Muscle of leg (tissue), 11 donors: ENCODE measurements around the gene KIAA0825. TPM values are rescaled to one million over a fixed set of nuclear protein-coding genes. Genes with fewer than 3 reads are reported as not detected.
A peak's percentile ranks its signal among the peaks of the same experiment; 100 is the strongest.

Experiments used
- DNase-seq: peaks from one replicate; pipeline ENCODE4 v3.0.0; 2013
- H3K27ac ChIP-seq: one replicate; pipeline ENCODE4 v1.5.1; 2013; ENCODE audit warnings: mild to moderate bottlenecking, low read length, control low read depth
- H3K27me3 ChIP-seq: one replicate; pipeline ENCODE4 v1.6.1; 2013; ENCODE audit warnings: low read length; ENCODE audit not compliant: control insufficient read depth, insufficient read depth
- H3K36me3 ChIP-seq: one replicate; pipeline ENCODE4 v1.6.1; 2013; ENCODE audit warnings: low read length; ENCODE audit not compliant: control insufficient read depth, insufficient read depth
- H3K4me1 ChIP-seq: one replicate; pipeline ENCODE4 v1.6.1; 2013; ENCODE audit warnings: low read length; ENCODE audit not compliant: control insufficient read depth, insufficient read depth
- H3K4me3 ChIP-seq: one replicate; pipeline ENCODE4 v1.5.1; 2013; ENCODE audit warnings: low read length, control low read depth
- H3K9me3 ChIP-seq: replicated peaks from 2 replicates; pipeline ENCODE4 v1.6.1; 2013; ENCODE audit warnings: low read depth, low read length; ENCODE audit not compliant: control insufficient read depth
- WGBS: methylation state at CpG from one replicate; pipeline ENCODE4 v1.1.5; 2013; ENCODE audit warnings: missing lambda C conversion rate; ENCODE audit not compliant: insufficient coverage; 5-methylcytosine and 5-hydroxymethylcytosine counted together
- polyA plus RNA-seq, 8 donors: library from polyadenylated mRNA; unstranded; fragments of 120-200 nt; gene quantifications; one replicate each; pipeline versions ENCODE4 v1.2.1 to v1.2.3, GENCODE V29; 2013; ENCODE audit warnings: inconsistent platforms in 1 of 8, low replicate concordance in 1 of 8; ENCODE audit not compliant: insufficient read length in 8 of 8, insufficient read depth in 1 of 8
- total RNA-seq: library from RNA; stranded (reverse); fragments of 120-200 nt; gene quantifications from one replicate; pipeline ENCODE4 v1.2.4, GENCODE V29; 2013

The KIAA0825 gene
- total and polyA plus RNA-seq, 9 donors, result 1.6 to 5.6 (median 2.2) TPM

DNA sequence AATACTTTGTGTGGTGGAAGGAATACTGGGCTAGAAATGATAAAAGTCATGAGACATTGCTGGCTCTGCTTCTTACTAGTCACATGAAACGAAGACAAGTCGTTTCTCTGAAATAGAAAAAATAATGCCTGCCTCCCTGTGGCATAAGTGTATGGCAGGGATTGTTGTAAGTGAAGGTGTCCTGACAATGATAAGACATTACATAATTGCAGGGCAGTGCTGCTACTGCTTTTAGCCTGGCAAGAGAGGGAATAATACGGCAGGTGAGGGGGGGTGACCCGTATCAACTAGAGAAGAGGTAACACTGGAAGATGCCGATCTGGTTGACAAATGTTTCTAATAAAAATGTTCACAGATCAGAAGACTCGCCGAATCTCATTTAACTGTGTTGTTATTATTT, 314.3 kb downstream of the KIAA0825 start:
- no peak overlapping the region for H3K4me3 ChIP-seq
- H3K27ac ChIP-seq, result no peak overlapping the region
- DNase-seq, result no peak
- no peaks in the 10 kb centered on the region for H3K9me3 ChIP-seq
- WGBS, result no CpG with 5 or more reads among the region's 7 CpGs
- H3K36me3 ChIP-seq, result no peaks in the 10 kb centered on the region
- no peaks in the 10 kb centered on the region for H3K27me3 ChIP-seq
- no peaks in the 10 kb centered on the region for H3K4me1 ChIP-seq

DNA sequence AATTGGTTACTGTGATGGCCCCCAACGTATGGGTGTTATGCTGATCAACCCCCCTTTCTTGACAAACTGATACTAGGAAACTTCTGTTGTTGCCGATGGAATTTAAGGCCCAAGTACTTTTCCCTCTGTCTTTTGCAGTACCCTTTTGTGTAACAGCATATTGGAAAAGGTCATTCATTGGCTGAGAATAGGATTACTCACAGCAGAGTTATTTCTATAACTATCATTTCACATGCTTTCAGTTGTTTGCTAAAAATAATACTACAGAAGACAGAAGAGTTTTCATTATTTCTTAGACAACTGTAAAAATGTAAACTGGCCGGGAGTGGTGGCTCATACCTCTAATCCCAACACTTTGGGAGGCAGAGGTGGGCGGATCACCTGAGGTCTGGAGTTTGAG, 329.5 kb downstream of the KIAA0825 start:
- Histone ChIP-seq H3K4me3 (no peak overlapping the region), H3K27ac (no peak overlapping the region), H3K9me3 (peaks cover 2% of the 10 kb centered on the region), H3K36me3 (no peaks in the 10 kb centered on the region), H3K4me1 (no peaks in the 10 kb centered on the region), H3K27me3 (no peaks in the 10 kb centered on the region)
- DNase-seq, result peak; percentile 73
- WGBS, result no CpG with 5 or more reads among the region's 4 CpGs

DNA sequence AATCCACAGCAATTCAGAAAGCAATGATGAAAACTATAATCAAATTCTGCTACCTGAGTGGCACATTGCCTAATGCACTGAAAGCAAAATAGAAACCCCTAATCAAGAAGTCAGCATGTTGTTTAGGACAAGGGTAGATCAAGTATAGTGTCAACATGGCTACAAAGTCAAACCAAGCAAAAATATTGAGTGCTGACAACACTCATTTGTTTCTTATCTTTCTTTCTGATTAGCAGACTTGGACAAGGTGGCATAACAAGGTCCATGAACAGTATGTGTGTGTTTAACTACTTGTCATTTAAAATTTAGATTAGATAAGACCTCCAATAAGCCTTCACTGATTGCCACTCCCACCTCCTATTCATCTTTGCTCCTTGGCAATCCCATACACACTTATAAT, 332.4 kb downstream of the KIAA0825 start:
- Histone ChIP-seq H3K27ac (no peak overlapping the region), H3K4me3 (no peak overlapping the region), H3K9me3 (no peaks in the 10 kb centered on the region), H3K27me3 (no peaks in the 10 kb centered on the region), H3K4me1 (no peaks in the 10 kb centered on the region), H3K36me3 (no peaks in the 10 kb centered on the region)
- DNase-seq, result no peak

DNA sequence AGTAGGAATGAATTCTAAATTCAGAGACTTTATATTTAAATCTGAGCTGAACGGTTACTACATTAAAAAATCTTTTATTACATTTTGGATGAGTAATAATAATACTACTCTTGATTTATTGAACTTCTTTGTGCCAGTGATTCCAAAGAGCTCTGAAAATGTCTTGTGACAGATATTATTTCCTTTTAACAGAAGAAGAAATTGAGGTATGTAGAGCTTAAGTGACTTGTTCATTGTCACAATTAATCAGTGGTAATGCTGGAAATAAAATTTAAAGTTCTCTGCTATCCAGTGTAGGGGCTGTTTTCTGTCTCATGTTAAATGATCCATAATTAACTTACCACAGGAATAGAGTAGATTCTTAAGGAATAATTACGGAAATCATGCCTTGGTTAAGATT, 335.3 kb downstream of the KIAA0825 start:
- WGBS, result no CpG with 5 or more reads among the region's 2 CpGs
- H3K4me3 ChIP-seq, result no peak overlapping the region
- H3K4me1 ChIP-seq, result no peaks in the 10 kb centered on the region
- H3K9me3 ChIP-seq, result no peaks in the 10 kb centered on the region
- H3K27ac ChIP-seq, result no peak overlapping the region
- no peaks in the 10 kb centered on the region for H3K27me3 ChIP-seq
- H3K36me3 ChIP-seq, result no peaks in the 10 kb centered on the region
- no peak for DNase-seq

DNA sequence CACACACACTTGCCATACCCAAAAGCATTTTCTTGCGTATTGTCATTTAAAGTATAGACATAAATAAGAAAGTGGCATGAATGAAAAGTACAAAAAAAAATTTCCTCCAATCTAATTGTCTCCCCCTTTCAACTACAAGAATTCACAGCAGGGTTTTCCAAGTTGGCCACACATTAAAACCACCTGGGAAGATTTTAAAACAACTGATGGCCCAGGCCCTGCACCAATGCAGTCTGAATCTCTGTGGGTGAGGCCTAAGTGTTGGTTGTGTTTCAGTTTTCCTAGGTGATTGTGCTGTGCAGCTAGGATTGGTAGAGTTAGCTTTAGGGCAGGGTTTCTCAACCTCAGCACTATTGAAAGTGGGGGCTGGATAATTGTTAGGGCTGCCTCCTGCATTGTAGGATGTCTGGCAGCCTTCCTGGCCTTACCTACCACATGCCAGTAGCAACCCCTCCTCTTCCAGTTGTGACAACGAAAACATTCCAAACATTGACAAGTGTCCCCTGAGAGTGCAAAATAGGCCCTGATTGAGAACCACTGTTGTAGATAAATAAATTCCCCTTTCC, 337.1 kb downstream of the KIAA0825 start:
- Histone ChIP-seq H3K27me3 (no peaks in the 10 kb centered on the region), H3K4me1 (no peaks in the 10 kb centered on the region), H3K27ac (no peak overlapping the region), H3K4me3 (no peak overlapping the region), H3K9me3 (no peaks in the 10 kb centered on the region), H3K36me3 (no peaks in the 10 kb centered on the region)
- WGBS, result 80% methylated on average over 1 of the region's 2 CpGs
- no peak for DNase-seq

DNA sequence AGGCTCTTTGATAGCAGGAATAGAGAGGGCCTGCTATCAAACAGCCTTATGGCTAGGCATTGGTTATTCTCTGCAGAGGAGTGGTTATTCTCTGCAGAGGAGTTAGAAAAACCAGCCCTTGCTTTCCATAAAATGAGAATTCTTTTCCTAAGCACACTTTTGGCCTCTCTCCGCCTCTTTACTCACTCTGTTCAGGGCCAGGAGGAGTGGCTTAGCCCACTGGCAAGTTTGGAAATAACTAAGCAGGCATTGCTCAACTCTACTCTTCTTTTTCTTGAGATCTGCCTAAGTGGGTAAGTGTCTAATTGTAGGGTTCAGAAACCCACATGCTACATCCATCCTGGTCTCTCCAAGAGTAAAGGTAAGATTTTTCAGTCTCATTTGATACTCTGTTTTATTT, 341.7 kb downstream of the KIAA0825 start:
- Histone ChIP-seq H3K4me1 (no peaks in the 10 kb centered on the region), H3K9me3 (no peaks in the 10 kb centered on the region), H3K4me3 (no peak overlapping the region), H3K36me3 (no peaks in the 10 kb centered on the region), H3K27me3 (no peaks in the 10 kb centered on the region), H3K27ac (no peak overlapping the region)
- WGBS, result no CpG with 5 or more reads among the region's 1 CpG
- DNase-seq, result no peak

DNA sequence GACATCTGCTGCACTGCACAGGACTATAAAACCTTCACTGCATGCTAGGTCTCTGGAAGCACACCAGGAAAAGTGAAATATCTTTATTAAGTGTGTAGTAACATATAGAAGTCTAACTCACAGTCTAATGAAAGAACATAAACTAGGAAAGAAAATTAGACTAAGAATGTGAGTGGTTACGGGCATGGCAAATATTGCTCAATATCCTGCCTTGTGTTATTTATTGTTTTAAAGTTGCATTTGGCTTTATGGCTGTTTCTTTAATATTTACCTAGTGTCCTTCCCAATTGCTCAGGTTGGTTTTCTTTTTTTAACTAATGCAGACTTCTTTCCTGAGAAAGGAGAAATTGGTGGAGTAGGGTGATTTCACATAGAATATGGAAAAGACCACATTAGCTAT, 342.4 kb downstream of the KIAA0825 start:
- H3K4me1 ChIP-seq, result no peaks in the 10 kb centered on the region
- H3K27me3 ChIP-seq, result no peaks in the 10 kb centered on the region
- no peak for DNase-seq
- H3K27ac ChIP-seq, result no peak overlapping the region
- no peak overlapping the region for H3K4me3 ChIP-seq
- H3K9me3 ChIP-seq, result no peaks in the 10 kb centered on the region
- H3K36me3 ChIP-seq, result no peaks in the 10 kb centered on the region
- WGBS, result no CpG with 5 or more reads among the region's 1 CpG

DNA sequence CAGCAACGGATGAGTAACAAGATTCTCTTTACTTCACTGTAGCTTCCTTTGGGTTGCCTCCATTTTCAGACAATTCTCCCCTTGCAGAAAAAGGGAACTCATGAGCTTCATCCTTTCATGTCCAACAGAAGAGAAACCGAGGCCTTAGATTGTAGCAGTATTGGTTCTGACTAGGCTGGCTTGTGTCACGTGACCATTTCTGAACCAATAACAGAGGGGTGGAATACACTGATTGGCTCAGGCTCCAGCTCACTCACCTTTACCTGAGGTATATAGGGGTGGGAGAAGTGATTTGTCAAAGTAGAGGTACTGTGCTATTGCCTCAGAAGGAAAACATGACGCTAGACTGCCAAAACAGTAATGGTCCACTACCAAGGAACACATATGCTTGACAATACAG, 343.7 kb downstream of the KIAA0825 start:
- Histone ChIP-seq H3K4me1 (no peaks in the 10 kb centered on the region), H3K36me3 (no peaks in the 10 kb centered on the region), H3K4me3 (no peak overlapping the region), H3K9me3 (no peaks in the 10 kb centered on the region), H3K27me3 (no peaks in the 10 kb centered on the region), H3K27ac (no peak overlapping the region)
- DNase-seq, result no peak
- 100% methylated on average over 1 of the region's 4 CpGs for WGBS

DNA sequence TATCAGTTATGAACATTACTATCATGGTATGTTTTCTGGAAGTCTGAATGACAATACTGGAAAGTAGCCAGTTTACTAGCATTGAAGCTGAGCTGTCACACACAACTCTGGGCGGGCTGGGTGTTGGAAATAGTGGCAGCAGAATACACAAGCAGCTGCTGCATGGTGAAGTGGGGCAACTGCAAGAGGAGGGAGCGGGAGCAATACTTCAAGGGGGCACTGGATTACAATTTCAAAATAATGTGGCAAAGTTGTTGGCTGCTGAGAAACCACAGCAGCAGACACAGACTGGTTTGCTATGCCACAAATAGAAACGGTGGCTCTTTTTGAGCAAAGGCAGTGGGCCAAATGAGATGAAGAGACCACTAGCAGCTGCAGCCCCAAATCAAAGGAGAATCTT, 350.2 kb downstream of the KIAA0825 start:
- Histone ChIP-seq H3K4me1 (no peaks in the 10 kb centered on the region), H3K4me3 (no peak overlapping the region), H3K27ac (no peak overlapping the region), H3K9me3 (no peaks in the 10 kb centered on the region), H3K36me3 (no peaks in the 10 kb centered on the region), H3K27me3 (no peaks in the 10 kb centered on the region)
- 88% methylated on average over 3 of the region's 3 CpGs for WGBS
- peak; percentile 10 for DNase-seq

DNA sequence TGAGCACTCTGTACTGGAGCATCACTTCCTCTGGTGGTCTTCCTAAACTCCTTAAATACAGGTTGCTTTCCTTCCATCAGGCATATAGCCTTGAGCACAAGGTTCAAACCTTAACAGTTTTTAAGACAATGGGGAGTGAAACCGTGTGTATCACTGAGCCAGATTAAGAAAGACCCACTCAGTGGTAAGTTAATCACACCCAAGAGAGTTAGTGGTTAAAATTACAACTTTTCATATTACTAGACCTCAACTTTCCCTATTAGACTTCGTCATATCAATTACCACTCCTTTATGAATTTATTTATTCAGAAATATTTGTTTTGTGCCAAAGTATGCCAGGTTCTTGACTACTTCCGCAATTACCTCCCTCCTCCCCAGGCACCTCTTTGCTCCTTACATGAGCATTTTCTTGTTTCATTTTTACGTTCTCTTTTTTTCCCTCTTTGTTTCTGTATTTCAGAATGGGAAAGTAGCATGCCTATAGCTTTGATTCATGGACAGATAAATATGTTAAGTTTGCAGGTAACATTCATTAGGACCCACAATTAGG, 351.0 kb downstream of the KIAA0825 start:
- no peaks in the 10 kb centered on the region for H3K36me3 ChIP-seq
- no CpG with 5 or more reads among the region's 4 CpGs for WGBS
- no peak overlapping the region for H3K4me3 ChIP-seq
- H3K27ac ChIP-seq, result no peak overlapping the region
- no peaks in the 10 kb centered on the region for H3K9me3 ChIP-seq
- H3K27me3 ChIP-seq, result no peaks in the 10 kb centered on the region
- DNase-seq, result no peak
- no peaks in the 10 kb centered on the region for H3K4me1 ChIP-seq

DNA sequence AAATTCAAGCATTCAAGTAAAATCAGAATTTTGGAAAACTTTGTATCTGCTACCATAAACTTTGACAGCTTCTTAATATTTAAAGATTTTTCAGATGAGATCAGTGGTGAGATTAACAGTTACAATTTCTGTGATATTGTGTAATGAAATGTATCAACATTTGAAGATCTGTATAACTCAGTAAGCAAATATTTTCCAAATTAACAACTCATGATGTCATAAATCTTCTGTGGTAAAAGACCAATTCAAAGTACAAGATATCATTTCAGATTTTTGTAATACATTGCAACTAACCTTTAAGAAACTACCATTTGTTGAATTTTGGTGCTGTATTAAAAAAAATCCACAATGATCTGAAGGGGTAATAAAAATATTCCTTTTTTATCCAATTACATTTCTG, 352.2 kb downstream of the KIAA0825 start:
- H3K4me1 ChIP-seq, result no peaks in the 10 kb centered on the region
- no peaks in the 10 kb centered on the region for H3K27me3 ChIP-seq
- H3K9me3 ChIP-seq, result no peaks in the 10 kb centered on the region
- no peak overlapping the region for H3K27ac ChIP-seq
- H3K36me3 ChIP-seq, result no peaks in the 10 kb centered on the region
- no peak overlapping the region for H3K4me3 ChIP-seq
- DNase-seq, result no peak
